Endothelial cell (in vitro differentiated cells): ENCODE results near the gene MRPL43. TPM values are rescaled to one million over a fixed set of nuclear protein-coding genes. Genes with fewer than 3 reads are reported as not detected.

Experiments used
- DNase-seq: peaks from one replicate; pipeline ENCODE4 v3.0.0; 2021; ENCODE audit warnings: low spot score
- H3K27ac Mint-ChIP-seq: one replicate; pipeline ENCODE4 v1.8.0; 2021; ENCODE audit warnings: mixed read lengths, inconsistent platforms; ENCODE audit not compliant: unreplicated experiment
- H3K27me3 Mint-ChIP-seq: one replicate; pipeline ENCODE4 v1.8.0; 2021; ENCODE audit warnings: mild to moderate bottlenecking, moderate library complexity, mixed read lengths, inconsistent platforms; ENCODE audit not compliant: unreplicated experiment
- H3K36me3 Mint-ChIP-seq: one replicate; pipeline ENCODE4 v1.8.0; 2021; ENCODE audit warnings: mild to moderate bottlenecking, low read depth, mixed read lengths, inconsistent platforms; ENCODE audit not compliant: unreplicated experiment
- H3K4me1 Mint-ChIP-seq: one replicate; pipeline ENCODE4 v1.8.0; 2021; ENCODE audit warnings: mild to moderate bottlenecking, mixed read lengths, inconsistent platforms; ENCODE audit not compliant: unreplicated experiment
- H3K4me3 Mint-ChIP-seq: one replicate; pipeline ENCODE4 v1.8.0; 2021; ENCODE audit warnings: mild to moderate bottlenecking, mixed read lengths, inconsistent platforms; ENCODE audit not compliant: unreplicated experiment
- H3K9me3 Mint-ChIP-seq: one replicate; pipeline ENCODE4 v1.8.0; 2021; ENCODE audit warnings: mixed read lengths, inconsistent platforms; ENCODE audit not compliant: unreplicated experiment
- CTCF ChIP-seq: fragments of 200-600 bp; sonication (generic); IDR thresholded peaks from one replicate; pipeline ENCODE4 v1.5.0; 2021; ENCODE audit warnings: antibody characterized with exemption; ENCODE audit not compliant: unreplicated experiment
- total RNA-seq: library from RNA; stranded (reverse); fragmentation: NEBNext Ultra II Directional; extraction: Animal tissue kit (Norgen Biotek cat#: 25700); gene quantifications from one replicate; pipeline ENCODE4 v1.2.1, GENCODE V29; 2021; ENCODE audit not compliant: unreplicated experiment

MRPL43 gene
- total RNA-seq, 1 donor from 2014 or later: 51.8 TPM

GRCh38 chr10:100982916-100983830 is 4.1 kb downstream of the MRPL43 start:
- no peak for TF ChIP-seq CTCF
- Mint-ChIP-seq H3K27me3 (peaks cover 17% of the 10 kb centered on the region), H3K27ac (no peak overlapping the region), H3K36me3 (peaks cover 29% of the 10 kb centered on the region), H3K4me3 (peak overlapping the region; percentile 73), H3K9me3 (no peaks in the 10 kb centered on the region), H3K4me1 (peaks cover 11% of the 10 kb centered on the region)
- DNase-seq: no peak

DNA sequence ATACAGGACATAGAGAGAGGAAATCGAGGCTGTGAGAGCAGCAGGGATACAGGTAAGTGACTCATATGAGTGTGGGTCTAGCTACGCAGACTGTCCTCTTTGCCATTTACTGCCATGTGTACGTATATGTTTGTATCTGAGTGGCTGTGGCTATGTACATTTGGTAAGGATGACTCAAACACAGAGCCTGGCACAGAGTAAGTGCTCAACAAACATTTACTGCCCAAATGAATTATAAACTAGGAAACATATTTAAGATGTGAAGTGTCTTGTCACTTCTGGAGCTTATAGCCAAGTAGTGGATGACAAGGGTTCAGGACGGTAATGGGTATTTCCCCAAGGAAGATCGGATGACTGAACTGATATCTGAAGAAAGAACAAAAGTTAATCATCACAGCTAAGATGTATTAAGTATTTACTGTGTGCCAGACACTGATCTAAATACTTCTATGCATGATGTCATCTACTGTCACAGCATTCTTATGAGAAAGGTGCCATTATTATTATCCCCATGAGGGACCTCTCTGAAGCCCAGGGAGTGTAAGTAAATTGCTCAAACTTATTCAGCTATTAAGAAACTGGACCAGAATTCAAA is 6.0 kb downstream of the MRPL43 start:
- DNase-seq: no peak
- Mint-ChIP-seq H3K27me3 (peaks cover 11% of the 10 kb centered on the region), H3K4me1 (no peaks in the 10 kb centered on the region)

DNA sequence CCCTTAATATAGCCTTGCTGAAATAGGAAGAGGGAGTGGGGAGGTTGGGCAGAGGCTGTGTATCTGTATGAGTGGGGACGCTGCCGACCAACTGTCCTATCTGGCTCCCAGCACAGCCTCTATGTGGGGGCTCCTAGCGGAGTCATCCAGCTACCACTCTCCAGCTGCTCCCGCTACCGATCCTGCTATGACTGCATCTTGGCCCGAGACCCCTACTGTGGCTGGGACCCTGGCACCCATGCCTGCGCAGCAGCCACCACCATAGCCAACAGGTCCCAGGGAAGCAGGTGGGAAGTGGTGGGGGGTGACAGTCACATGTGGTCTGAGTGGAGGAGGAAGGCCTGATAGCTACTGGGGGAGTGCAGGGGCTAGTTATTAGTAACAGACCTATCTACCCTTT is 6.6 kb downstream of the MRPL43 start:
- DNase-seq: no peak
- Mint-ChIP-seq H3K4me1 (no peaks in the 10 kb centered on the region), H3K9me3 (no peaks in the 10 kb centered on the region), H3K36me3 (peaks cover 28% of the 10 kb centered on the region), H3K27ac (no peak overlapping the region), H3K27me3 (peaks cover 11% of the 10 kb centered on the region), H3K4me3 (no peak overlapping the region)
- TF ChIP-seq CTCF: no peak

More for the DNA sequence above, 6.0 kb downstream of the MRPL43 start:
- TF ChIP-seq CTCF: no peak
- H3K36me3 Mint-ChIP-seq: peaks cover 29% of the 10 kb centered on the region
- no peaks in the 10 kb centered on the region for H3K9me3 Mint-ChIP-seq
- H3K4me3 Mint-ChIP-seq: no peak overlapping the region
- no peak overlapping the region for H3K27ac Mint-ChIP-seq

- DNase-seq: no peak
- no peaks in the 10 kb centered on the region for H3K4me1 Mint-ChIP-seq
- TF ChIP-seq CTCF: no peak
Observed at GRCh38 chr10:100980311-100980710, 7.0 kb downstream of the MRPL43 start.

DNA sequence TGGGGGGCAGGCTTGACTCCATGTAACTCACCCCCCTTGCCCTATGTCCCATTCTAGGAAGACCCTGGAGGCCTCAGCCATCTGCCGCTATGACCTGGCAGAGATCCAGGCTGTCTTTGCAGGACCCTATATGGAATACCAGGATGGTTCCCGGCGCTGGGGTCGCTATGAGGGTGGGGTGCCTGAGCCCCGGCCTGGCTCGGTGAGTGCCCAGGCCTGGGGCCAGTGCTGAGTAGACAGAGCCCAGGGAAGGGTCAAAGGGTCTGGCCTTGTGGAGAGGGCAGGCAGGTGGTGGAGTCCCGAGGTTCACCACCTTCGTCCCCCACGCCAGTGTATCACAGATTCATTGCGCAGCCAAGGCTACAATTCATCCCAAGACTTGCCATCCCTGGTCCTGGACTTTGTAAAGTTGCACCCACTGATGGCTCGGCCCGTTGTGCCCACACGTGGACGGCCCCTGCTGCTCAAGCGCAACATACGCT is 7.5 kb downstream of the MRPL43 start:
- no peak for TF ChIP-seq CTCF
- no peaks in the 10 kb centered on the region for H3K9me3 Mint-ChIP-seq
- H3K27ac Mint-ChIP-seq: no peak overlapping the region
- no peak for DNase-seq
- no peak overlapping the region for H3K4me3 Mint-ChIP-seq
- H3K4me1 Mint-ChIP-seq: no peaks in the 10 kb centered on the region
- H3K36me3 Mint-ChIP-seq: peaks cover 24% of the 10 kb centered on the region
- peaks cover 11% of the 10 kb centered on the region for H3K27me3 Mint-ChIP-seq

More at GRCh38 chr10:100980311-100980710, 7.0 kb downstream of the MRPL43 start:
- Mint-ChIP-seq H3K9me3 (no peaks in the 10 kb centered on the region), H3K36me3 (peaks cover 24% of the 10 kb centered on the region), H3K27me3 (peaks cover 11% of the 10 kb centered on the region), H3K4me3 (no peak overlapping the region), H3K27ac (no peak overlapping the region)
